Iris pigment epithelial cell (primary cell): Measurements from ENCODE around the gene DONSON.

Experiments used
- DNase-seq: peaks from one replicate; pipeline ENCODE4 v3.0.0-alpha.2; 2011; ENCODE audit warnings: low read depth

Gene DONSON

GRCh38 chr21:33541105-33541711, 47.3 kb downstream of the DONSON start:
- DNase-seq, result peak; percentile 45

DNA sequence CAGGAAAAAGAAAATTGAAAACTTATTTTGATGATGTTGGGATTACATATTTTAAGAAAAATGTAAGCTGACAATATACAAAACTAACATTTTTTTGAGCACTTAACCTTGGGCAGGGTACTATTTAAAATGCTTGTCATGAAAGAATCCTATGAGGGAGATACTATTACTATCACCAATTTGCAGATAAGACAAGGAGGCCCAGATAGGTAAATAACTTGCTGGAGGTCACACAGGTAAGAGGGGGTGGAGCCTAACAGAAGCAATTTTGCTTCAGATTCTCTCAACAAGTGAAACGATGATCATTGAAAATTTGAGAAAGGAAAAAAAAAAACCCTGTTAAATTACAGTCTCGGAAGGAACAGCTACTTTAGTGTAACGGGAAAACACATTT, 47.8 kb downstream of the DONSON start:
- DNase-seq, result no peak

DNA sequence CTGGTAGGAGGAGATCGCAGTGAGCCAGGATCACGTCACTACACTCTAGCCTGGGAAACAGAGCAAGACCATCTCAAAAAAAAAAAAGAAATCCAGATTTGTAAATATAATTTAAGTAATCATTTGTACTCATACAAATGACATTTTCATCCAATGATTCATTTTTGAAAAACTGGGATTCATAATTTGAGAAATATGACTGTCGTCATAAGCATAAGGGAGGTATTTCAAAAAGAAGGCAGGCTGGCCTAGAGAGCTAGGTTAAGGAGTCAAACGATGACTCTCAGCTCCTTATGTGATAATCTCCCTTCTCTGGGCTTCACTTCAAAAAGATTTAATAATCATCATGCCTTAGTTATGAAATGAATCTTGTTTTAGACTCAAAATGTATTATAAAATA, 48.9 kb downstream of the DONSON start:
- DNase-seq, result peak; percentile 82

GRCh38 chr21:33537212-33537611, 51.3 kb downstream of the DONSON start:
- DNase-seq, result no peak

DNA sequence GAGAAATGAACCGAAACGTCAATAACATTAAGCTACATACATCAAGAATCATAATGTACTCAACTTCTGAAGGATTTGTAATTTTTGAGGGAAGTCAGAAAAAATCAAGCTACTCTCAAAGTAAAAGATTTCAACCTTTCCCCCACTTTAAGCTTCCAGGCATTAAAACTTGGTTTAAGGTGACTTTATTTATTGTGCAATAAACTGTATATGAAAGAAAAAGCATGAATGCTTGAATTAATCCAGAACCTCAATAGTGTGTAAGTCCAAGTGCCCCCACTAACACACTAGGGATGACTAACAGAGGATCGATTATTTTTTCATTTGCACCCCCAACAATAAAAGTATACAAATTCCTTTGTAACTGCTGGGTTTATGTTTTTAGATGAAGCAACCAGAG, 57.5 kb downstream of the DONSON start:
- DNase-seq, result no peak
